Measurements from ENCODE around the gene TWF2.

TWF2 gene

DNA sequence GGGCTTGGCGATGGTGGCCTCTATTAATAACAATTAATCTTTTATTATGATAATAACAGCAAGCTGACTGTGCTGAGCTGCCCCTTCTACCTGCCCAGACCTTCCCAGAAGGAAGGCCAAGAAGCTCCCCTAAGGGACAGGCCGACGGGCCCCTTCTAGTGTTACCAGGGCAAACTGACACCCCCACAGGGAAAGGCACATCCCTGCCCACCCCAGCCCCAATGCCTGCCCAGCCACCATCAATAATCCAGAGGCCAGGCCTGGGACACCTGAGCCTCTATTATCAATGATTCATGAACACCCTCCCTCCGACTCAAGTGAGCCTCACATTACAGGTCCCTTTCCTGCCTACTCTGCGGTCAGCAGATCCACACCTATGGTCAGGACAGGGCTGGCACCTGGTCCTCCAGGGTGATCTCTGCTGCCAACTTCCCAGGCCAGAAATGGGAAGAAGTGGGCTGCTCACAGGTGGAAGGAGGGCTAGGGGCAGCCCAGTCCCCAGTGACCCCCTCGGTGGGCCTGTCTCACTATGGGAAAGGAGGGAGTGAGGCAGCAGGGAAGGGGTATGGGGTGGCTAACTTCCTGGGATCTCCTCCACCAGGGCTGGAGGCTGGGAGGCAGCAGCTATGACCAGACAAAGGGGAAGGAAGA lies 1.8 kb downstream of the TWF2 start:
- peak in 1 of 2 experiments; percentile 67 for DNase-seq

- no peak for DNase-seq
These were observed 2.5 kb downstream of the TWF2 start for GRCh38 chr3:52236424-52236886.

GRCh38 chr3:52234516-52235447 lies 4.2 kb downstream of the TWF2 start:
- DNase-seq, result no peak

DNA sequence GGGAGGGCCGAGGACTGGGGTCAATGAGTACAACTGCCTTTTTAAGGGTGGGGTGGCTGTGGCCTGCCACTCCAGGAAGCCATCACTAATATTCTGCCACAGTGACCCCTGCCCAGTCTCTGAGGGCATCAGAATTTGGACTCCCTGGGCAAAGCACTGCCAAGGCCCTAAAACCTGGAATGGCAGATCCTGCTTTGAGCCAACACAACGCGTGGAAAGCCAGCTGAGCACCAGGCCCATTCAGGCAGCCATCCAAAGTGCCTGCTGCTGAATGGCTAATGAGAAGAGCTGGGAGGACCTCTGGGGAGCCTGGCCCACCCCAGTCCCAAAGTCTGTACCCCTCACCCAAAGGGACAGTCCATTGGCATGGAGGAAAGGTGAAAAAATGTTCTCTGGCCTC lies 5.0 kb downstream of the TWF2 start:
- DNase-seq, result no peak

- no peak for DNase-seq
These were observed 5.8 kb downstream of the TWF2 start for GRCh38 chr3:52233108-52233591.

DNA sequence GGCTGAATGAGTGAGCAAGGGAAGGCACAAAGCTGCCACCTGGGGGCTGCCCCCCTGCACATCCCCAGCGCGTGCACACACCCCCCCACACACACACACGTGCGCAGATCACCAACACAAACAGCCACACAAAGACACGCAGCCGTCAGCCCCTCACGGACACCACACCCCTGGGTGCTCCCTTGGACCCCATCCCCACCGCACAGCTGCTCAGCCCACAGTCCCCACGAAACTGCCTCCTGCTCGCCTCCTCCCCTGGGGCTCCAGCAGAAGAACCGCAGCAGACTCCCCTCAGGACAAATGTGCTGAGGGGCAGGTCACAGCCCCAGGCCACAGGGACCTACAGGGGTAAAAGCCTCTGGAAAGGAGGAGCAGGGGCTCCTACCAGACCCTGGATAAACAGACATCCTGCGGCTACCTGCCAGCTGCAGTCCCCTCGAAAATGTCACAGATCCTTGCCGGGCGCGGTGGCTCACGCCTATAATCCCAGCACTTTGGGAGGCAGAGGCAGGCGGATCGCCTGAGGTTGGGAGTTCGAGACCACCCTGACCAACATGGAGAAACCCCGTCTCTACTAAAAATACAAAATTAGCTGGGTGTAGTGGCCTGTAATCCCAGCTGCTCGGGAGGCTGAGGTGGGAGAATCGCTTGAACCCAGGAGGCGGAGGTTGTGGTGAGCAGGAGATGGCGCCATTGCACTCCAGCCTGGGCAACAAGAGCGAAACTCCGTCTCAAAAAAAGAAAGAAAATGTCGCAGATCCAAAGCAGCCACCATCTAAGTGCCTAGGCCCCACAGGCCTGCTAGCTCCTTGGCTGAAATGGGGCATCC lies 6.5 kb downstream of the TWF2 start:
- peak in 1 of 2 experiments; percentile 25 for DNase-seq

DNA sequence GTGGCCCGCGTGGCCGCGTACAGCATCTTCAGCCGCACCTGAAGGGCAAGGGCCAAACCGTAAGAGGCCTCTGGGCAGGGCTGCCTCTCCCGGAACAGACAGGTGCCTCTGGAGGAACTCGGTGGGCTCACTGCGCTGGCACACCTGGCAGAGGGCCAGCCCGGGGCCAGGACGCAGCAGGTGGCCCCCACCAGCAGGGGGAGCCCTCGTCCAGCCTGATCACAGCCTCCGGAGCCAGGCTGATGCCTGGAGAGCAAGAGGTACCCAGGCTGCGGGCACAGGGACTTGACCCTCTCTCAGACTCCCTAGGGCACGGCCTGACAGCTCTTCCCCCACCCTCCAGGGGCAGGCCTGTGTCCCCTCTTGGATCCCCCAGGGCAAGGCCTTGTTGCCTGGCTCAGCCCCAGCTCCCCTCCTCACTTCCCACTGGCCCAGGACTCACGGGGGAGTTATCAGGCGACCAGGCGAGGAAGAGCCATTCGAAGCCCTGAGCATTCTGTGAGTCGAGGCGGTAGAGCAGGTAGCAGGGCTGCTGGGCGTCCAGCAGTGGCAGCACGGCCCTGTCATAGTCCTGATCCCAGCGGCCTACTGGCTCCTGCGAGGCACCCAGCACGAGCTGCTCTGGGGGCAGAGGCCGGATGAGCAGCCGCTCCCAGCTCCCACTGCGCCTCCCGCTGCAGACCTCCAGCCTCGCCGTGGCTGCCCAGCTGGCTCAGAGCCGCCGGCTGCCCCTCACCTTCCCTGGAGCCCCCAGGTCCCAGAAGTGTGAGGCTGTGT lies 7.3 kb downstream of the TWF2 start:
- DNase-seq, result peak; percentile 45 to 50

DNA sequence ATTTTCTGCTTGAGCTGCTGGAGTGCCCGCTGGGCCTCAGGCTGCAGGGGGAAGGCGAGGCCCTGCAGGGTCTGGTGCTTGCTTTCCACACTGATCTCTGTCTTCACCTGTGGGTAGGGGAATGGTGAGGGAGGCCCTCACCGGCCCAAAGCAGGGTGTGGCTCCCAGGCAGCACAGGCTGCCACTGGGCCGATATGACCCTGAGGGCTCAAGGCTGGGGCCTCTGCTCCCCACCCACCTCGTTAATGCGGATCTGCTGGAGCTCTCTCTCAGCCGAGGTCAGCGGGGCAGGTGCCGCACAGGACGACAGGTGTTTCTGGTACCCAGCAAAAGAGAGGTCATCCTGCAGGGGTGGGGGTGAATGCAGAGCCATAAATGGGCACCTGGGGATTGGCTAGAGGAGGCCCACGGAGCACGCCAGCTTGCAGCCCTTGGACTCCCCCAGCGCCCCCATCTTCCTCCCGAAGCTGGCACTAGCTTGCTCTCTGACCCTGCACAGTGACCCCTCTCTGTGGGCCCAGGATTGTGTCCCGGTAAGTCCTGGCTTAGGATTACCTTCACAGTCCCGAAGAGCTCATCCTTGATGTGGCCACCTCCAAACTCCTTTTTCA lies 8.0 kb downstream of the TWF2 start:
- DNase-seq, result no peak

GRCh38 chr3:52230461-52230860 lies 8.5 kb downstream of the TWF2 start:
- no peak for DNase-seq

- DNase-seq, result no peak
These were observed 9.3 kb downstream of the TWF2 start for GRCh38 chr3:52229656-52230055.

- DNase-seq, result no peak
These were observed 10.1 kb downstream of the TWF2 start for GRCh38 chr3:52228751-52229291.

GRCh38 chr3:52228266-52228665 lies 10.7 kb downstream of the TWF2 start:
- DNase-seq, result no peak

DNA sequence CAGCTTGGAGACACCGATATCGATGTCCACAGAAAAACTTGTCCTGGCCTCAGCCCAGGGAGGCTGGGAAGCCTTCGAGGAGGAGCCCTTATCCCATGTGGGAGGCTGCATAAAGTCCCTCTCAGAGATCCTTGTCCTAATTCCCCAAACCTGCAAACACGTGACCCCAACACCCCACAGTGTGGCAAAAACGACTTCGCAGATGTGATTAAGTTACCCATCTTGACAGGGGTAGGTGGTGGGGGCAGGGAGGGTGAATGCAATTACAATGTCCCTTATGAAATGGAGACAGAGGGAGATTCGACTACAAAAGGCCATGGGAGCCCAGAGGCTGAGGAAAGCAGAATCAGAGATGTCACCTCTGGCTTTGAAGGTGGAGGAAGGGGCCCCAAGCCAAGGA lies 11.2 kb downstream of the TWF2 start:
- DNase-seq, result no peak

- no peak for DNase-seq
These were observed 11.8 kb downstream of the TWF2 start for GRCh38 chr3:52227117-52227516.

GRCh38 chr3:52226229-52226817 lies 12.6 kb downstream of the TWF2 start:
- no peak for DNase-seq

DNA sequence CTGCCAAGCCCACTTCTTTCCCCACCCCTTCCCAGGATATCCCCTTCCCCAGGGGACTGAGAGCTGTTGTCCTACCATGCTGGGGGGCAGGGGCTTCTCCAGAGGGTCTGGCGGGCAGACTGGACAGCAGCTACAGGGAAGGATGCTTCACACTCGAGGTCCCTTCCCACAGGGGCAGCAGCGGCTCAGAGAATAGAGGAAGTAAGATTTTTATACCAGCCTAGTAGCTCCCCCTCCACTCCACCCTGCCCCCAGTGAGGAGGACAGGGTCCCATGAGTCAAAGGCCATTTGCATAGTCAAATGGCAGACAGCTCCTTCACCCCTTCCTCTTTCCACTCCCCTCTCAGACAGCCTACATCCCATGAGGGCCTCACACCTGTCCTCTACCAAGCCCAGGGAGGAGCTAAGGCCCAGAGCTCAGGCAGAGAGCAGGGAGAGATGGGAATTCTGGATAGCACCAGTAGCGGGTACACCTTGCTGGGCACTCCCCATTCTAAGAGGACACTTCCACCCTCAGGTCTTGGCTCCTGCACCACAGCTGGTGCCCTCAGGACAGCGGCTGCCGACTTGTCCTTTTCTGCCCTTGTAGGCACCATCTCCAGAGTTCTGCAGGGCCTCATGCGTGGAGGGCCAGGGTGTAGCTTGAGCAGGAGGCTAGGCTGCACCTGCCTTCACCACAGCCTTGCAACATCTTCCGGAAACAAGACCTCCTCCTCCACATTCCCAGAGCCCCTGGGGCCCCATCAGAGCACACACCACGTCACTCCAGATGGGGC lies 13.3 kb downstream of the TWF2 start, which contains the start of gene TLR9:
Gene TLR9 (minus strand): TSS at position 194 of the 777 bp plus-strand sequence. CDS start 116 bp downstream, at position 78.
- DNase-seq, result peak; percentile 75 to 92

- no peak for DNase-seq
These were observed 15.2 kb downstream of the TWF2 start for GRCh38 chr3:52223449-52224408.

DNA sequence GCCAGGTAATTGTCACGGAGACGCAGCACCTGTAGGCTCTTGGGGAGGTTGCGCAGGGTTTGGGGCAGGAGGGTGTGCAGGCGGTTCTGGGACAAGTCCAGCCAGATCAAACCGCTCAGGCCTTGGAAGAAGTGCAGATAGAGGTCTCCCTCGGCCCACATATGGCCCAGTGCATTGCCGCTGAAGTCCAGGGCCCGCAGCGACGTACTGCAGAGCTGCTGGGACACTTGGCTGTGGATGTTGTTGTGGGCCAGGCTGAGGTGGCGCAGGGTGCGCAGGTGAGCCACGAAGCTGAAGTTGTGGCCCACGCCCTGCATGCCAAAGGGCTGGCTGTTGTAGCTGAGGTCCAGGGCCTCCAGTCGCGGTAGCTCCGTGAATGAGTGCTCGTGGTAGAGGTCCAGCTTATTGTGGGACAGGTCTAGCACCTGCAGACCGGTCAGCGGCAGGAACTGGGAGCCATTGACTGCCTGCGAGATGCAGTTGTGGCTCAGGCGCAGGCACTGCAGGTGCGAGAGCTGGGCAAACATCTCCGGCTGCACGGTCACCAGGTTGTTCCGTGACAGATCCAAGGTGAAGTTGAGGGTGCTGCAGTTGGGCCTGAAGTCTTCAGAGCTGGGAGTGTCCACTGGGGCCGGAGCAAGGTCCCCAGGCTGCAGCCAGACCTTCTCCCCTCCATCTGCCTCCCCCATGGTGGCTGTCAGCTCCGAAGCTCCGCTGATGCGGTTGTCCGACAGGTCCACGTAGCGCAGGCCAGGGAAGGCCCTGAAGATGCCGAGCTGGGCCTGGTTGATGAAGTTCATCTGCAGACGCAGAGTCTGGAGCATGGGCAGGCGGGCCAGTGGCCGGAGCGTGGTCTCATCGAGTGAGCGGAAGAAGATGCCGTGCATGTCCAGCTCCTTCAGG lies 16.4 kb downstream of the TWF2 start:
- DNase-seq, result no peak

All from Kasumi-1 (cell line).